Measurements from ENCODE around the gene FKBP14. TPM values are rescaled to one million over a fixed set of nuclear protein-coding genes. Genes with fewer than 3 reads are reported as not detected.
A peak's percentile ranks its signal among the peaks of the same experiment; 100 is the strongest.

The FKBP14 gene
- total and polyA plus RNA-seq, 12 donors, result 3.0 to 16.0 (median 13.1) TPM

GRCh38 chr7:30028749-30029635, 2.5 kb upstream of the FKBP14 start:
- 0% methylated on average over 42 of the region's 42 CpGs for WGBS, 2 donors
- intact Hi-C loops (cut with DNase I), result loop anchor here in 2 of 10 donors (5.0 to 10.0 kb wide), 2 partner anchors 103 to 256 kb away; partner anchors contain the start of genes MTURN (in 1 of the 2) and ZNRF2 (in 1 of the 2)
- Histone ChIP-seq H3K27ac (peak overlapping the region; percentile 47 to 92 (median 90)), H3K4me3 (peak overlapping the region; percentile 88 to 98 (median 92)), H3K9me3 (no peaks in the 10 kb centered on the region), H3K27me3 (no peaks in the 10 kb centered on the region), H3K4me1 (peaks cover 0 to 60% (median 47%) of the 10 kb centered on the region in 9 donors), H3K36me3 (no peaks in the 10 kb centered on the region)
- peak in 7 of 8 donors; percentile 13 to 65 (median 35) for ATAC-seq
- DNase-seq, result peak; percentile 44 to 59
- TF ChIP-seq, protein P1, sequence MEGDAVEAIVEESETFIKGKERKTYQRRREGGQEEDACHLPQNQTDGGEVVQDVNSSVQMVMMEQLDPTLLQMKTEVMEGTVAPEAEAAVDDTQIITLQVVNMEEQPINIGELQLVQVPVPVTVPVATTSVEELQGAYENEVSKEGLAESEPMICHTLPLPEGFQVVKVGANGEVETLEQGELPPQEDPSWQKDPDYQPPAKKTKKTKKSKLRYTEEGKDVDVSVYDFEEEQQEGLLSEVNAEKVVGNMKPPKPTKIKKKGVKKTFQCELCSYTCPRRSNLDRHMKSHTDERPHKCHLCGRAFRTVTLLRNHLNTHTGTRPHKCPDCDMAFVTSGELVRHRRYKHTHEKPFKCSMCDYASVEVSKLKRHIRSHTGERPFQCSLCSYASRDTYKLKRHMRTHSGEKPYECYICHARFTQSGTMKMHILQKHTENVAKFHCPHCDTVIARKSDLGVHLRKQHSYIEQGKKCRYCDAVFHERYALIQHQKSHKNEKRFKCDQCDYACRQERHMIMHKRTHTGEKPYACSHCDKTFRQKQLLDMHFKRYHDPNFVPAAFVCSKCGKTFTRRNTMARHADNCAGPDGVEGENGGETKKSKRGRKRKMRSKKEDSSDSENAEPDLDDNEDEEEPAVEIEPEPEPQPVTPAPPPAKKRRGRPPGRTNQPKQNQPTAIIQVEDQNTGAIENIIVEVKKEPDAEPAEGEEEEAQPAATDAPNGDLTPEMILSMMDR (IDR thresholded peaks at IDR 0.05), result peak in 1 of 9 donors; percentile 4

DNA sequence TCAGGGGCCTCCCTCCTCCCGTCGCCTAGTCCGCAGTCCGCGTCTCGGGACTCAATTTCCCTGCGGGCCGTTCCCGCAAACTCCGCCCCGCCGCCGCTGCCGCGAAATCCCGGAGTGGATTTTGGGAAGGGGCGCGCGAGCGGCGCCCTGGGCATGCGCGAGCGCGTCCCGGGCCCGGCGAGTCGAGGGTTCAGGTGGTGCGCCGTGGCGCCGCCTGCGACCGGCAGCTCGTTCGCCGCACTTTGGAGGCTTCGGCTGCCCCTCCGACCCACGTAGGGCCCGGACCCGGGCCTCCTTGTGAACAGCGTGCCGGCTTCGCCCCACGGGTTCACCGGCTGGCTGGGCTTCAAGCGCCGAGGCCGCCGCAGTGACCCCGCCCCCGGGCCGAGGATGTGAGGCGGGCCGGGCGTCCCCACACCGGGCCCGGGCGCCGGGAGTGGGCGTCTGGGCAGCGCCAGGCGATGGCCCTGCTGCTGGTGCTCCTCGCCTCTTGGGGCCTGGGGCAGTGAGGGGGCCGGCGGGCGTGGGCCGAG, 1.8 kb upstream of the FKBP14 start, which contains the start of gene PLEKHA8:
Gene PLEKHA8, plus strand, starts transcription at position 197 of the 533 bp plus-strand sequence. CDS start 351 bp downstream, outside the sequence.
- TF ChIP-seq, protein P1 (IDR thresholded peaks at IDR 0.05), result no peak
- H3K27me3 ChIP-seq, result no peaks in the 10 kb centered on the region
- peaks cover 0 to 60% (median 46%) of the 10 kb centered on the region in 9 donors for H3K4me1 ChIP-seq
- 0 to 1% methylated on average over 64 to 70 of the region's 70 CpGs for WGBS, 2 donors
- peak within 1 kb of the TSS; percentile 47 to 92 (median 90) for H3K27ac ChIP-seq
- H3K36me3 ChIP-seq, result no peaks in the 10 kb centered on the region
- H3K9me3 ChIP-seq, result no peaks in the 10 kb centered on the region
- H3K4me3 ChIP-seq, result peak within 1 kb of the TSS; percentile 88 to 98 (median 92)
- DNase-seq (peak; percentile 89 to 91), ATAC-seq (peak; percentile 80 to 89 (median 84))
- intact Hi-C loops (cut with DNase I), result loop anchor here in 2 of 10 donors (5.0 to 10.0 kb wide), 2 partner anchors 104 to 257 kb away; partner anchors contain the start of genes MTURN (in 1 of the 2) and ZNRF2 (in 1 of the 2)

GRCh38 chr7:30027740-30028215, 1.3 kb upstream of the FKBP14 start:
- Histone ChIP-seq H3K4me1 (peaks cover 0 to 55% (median 41%) of the 10 kb centered on the region in 9 donors), H3K27ac (peak overlapping the region; percentile 47 to 92 (median 90)), H3K9me3 (no peaks in the 10 kb centered on the region), H3K27me3 (no peaks in the 10 kb centered on the region), H3K4me3 (peak overlapping the region; percentile 88 to 98 (median 92)), H3K36me3 (no peaks in the 10 kb centered on the region)
- DNase-seq (no peak), ATAC-seq (peak in 4 of 8 donors; percentile 1 to 7 (median 1))
- 3 to 5% methylated on average over 9 of the region's 9 CpGs for WGBS, 2 donors
- TF ChIP-seq, protein P1 (IDR thresholded peaks at IDR 0.05), result no peak
- intact Hi-C loops (cut with DNase I), result loop anchor here in 2 of 10 donors (5.0 to 10.0 kb wide), 2 partner anchors 105 to 257 kb away; partner anchors contain the start of genes MTURN (in 1 of the 2) and ZNRF2 (in 1 of the 2)

DNA sequence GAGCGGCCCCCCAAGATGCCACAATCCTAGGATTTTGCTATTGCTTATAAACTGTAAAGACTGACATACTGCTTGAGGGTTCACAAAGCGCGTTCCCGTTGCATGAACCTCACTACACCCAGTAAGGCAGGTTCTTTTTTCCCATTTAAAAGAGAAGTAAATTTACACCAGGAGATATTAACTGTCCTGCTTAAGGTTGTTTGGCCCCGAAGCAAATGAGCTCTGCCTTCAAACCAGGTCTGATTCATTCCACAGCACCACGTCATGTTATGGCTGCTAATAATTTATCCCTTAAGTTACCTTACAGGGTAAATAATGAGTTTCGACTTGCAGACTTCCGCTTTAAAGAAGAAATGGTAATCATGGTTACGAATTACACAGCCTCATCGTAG, 559 bp upstream of the FKBP14 start:
- Histone ChIP-seq H3K9me3 (no peaks in the 10 kb centered on the region), H3K4me3 (peak overlapping the region; percentile 39 to 98 (median 92)), H3K27me3 (no peaks in the 10 kb centered on the region), H3K36me3 (peaks cover 0 to 4% (median 0%) of the 10 kb centered on the region in 9 donors), H3K4me1 (peaks cover 0 to 48% (median 36%) of the 10 kb centered on the region in 9 donors), H3K27ac (peak overlapping the region in 9 of 10 donors; percentile 88 to 92 (median 90))
- DNase-seq (no peak), ATAC-seq (peak in 6 of 8 donors; percentile 2 to 37 (median 28))
- TF ChIP-seq, protein P1 (IDR thresholded peaks at IDR 0.05), result no peak
- 1 to 3% methylated on average over 10 of the region's 10 CpGs for WGBS, 2 donors
- intact Hi-C loops (cut with DNase I), result loop anchor here in 2 of 10 donors (5.0 to 10.0 kb wide), 2 partner anchors 105 to 258 kb away; partner anchors contain the start of genes MTURN (in 1 of the 2) and ZNRF2 (in 1 of the 2)
